ENCODE results near the gene LAMC2. TPM values are rescaled to one million over a fixed set of nuclear protein-coding genes. Genes with fewer than 3 reads are reported as not detected.

LAMC2 gene
- total and polyA plus RNA-seq, 2 of the 8 experiments (the other 6 are each of a cell fraction or from before 2014, with no cell fraction given), result 4.6 to 12.9 TPM

GRCh38 chr1:183214021-183214970 lies 28.2 kb downstream of the LAMC2 start (continued):
- no peak for TF ChIP-seq BRCA1 (IDR thresholded peaks at IDR 0.05; ENCODE audit: low read depth, low read length)
